HT1080 (cell line): Measurements from ENCODE around the gene B9D2. TPM values are rescaled to one million over a fixed set of nuclear protein-coding genes. Genes with fewer than 3 reads are reported as not detected.
"Not testable (repeated sequence)": the region's sequence is repeated elsewhere in the genome, so short reads cannot be mapped to it uniquely, and the experiment has no call there.

ENCODE experiments used
- DNase-seq: peaks from one replicate; pipeline ENCODE4 v3.0.0-alpha.2; 2015; ENCODE audit warnings: low read depth
- total RNA-seq: library from RNA; depleted of rRNA; stranded (reverse); fragments of >200 nt; shearing (Covaris generic); gene quantifications from 2 replicates; pipeline ENCODE4 v1.2.3, GENCODE V29; 2014

Gene B9D2
- total RNA-seq, 1 experiment from 2014 or later: 6.1 TPM

- no peak for DNase-seq
These were observed 6.8 kb downstream of the B9D2 start for GRCh38 chr19:41356984-41357739.

DNA sequence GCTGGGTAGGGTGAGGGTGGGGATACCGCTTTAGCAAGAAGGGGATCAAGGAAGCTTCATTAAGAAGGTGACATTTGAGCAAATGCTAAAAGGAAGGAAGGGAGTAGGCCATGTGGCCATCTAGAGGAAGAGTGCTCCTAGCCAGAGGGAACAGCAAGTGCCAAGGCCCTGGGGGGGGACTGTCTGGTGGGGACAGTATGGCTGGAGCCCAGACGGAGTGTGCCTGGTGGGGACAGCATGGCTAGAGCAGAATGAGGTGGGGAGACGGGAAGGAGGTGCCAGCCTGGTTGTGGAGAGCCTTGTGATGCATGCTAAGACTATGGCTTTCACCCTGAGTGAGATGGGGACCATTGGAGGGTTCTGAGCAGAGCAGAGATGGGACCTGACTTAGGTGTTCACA lies 8.1 kb downstream of the B9D2 start:
- DNase-seq: no peak

GRCh38 chr19:41355035-41355434 lies 8.9 kb downstream of the B9D2 start:
- DNase-seq: no peak

DNA sequence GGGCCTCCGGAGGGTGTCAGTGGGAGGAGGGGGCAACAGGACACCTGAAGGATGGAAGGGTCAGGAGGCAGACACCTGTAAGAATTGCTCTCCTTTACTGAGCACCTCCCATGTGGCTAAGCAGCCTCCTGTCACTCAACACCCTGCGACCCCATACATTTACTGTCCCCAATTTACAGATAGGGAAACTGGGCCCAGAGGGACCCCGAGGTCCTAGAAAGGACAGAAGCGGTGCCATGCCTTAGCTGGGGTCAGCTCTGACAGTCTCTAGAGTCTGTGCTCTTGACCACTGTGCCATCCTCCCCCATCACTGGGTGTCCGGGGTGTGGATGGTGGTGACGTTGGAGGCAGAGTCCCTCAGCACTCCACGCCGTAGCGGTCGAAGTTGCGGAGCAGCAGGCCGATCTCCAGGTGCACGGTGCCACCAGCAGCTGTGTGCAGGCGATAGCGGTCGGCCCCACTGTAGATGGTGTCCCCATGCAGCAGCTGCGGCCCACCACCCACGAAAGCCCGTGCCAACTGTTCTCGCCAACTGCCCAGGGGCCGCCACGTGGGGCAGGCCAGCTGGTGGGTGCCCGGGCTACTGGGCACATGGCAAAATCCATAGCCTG lies 9.5 kb downstream of the B9D2 start:
- DNase-seq: no peak

GRCh38 chr19:41353466-41354342 lies 10.2 kb downstream of the B9D2 start, which contains the start of gene TGFB1:
Gene TGFB1 (minus strand): TSS chr19:41353922. CDS start chr19:41353044, 878 bp downstream.
- peak; percentile 77 for DNase-seq

DNA sequence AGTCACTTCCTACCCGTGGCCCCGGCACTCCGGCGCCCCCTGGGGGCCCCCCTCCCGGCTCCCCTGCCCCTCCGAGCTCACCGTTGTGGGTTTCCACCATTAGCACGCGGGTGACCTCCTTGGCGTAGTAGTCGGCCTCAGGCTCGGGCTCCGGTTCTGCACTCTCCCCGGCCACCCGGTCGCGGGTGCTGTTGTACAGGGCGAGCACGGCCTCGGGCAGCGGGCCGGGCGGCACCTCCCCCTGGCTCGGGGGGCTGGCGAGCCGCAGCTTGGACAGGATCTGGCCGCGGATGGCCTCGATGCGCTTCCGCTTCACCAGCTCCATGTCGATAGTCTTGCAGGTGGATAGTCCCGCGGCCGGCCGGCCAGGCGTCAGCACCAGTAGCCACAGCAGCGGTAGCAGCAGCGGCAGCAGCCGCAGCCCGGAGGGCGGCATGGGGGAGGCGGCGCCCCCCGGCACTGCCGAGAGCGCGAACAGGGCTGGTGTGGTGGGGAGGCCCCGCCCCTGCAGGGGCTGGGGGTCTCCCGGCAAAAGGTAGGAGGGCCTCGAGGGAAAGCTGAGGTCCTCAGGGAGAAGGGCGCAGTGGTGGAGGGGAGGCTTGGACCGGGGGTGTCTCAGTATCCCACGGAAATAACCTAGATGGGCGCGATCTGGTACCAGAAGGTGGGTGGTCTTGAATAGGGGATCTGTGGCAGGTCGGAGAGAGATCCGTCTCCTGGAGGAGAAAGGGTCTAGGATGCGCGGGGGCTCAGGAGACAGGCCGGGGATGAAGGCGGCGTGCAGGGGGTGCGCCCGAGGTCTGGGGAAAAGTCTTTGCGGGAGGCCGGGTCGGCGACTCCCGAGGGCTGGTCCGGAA lies 11.1 kb downstream of the B9D2 start:
- peak; percentile 54 for DNase-seq

GRCh38 chr19:41352279-41352608 lies 11.7 kb downstream of the B9D2 start:
- DNase-seq: no peak

- peak; percentile 59 for DNase-seq
These were observed 12.4 kb downstream of the B9D2 start for GRCh38 chr19:41351339-41352245.

DNA sequence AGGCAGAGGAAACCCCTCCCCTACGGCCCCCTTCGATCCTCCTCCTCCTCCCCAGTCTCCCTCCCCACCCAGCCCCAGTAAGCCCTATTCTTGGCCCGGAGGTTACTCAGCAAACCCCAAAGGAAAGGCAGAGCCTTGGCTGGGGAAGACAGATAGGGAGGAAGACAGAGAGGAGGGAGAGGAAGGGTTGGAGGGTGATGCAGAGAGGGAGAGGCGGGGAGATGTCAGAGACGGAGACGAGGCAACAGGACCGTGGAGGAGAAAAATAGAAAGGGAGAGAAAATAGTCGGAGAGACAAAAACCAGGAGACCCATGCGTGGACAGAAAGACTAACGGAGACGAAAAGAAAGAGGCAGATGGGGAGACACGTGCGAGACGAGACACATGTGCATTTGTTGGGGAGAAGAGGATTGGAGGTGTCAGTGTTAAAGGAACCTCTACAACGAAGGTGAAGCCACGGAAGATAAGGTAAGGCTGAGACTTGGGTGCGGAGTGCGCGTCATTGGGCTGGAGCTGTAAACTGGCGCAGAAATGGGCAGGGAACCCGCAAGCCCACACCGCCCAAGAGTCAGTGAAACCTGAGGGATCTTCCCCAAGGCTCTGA lies 13.1 kb downstream of the B9D2 start:
- DNase-seq: no peak

DNA sequence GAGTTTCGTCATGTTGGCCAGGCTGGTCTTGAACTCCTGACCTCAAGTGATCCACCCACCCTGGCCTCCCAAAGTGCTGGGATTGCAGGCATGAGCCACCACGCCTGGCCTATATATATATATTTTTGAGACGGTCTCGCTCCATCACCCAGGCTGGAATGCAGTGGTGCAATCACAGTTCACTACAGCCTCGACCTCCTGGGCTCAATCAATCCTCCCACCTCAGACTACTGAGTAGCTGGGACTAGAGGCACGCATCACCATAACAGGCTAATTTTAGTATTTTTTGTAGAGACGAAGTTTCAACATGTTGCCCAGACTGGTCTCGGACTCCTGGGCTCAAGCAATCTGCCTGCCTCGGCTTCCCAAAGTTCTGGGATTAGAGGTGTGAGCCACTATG lies 17.0 kb downstream of the B9D2 start:
- DNase-seq: not testable (repeated sequence)

DNA sequence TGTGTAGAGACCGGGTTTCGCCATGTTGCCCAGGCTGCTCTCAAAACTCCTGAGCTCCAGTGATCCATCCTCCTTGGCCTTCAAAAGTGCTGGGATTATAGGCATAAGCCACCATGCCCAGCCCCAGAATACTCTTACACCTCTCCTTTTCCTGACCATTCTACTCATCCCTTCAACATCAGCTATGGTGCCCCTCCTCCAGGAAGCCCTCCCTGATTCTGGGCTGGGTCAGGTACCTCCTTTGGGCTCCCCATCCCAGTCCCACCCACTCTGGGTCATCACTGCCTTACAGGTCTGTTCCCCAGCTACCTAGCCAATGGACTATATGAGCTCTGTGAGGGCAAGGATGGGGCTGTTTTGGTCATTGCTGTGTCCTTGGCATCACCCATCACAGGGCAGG lies 19.8 kb downstream of the B9D2 start:
- no peak for DNase-seq

DNA sequence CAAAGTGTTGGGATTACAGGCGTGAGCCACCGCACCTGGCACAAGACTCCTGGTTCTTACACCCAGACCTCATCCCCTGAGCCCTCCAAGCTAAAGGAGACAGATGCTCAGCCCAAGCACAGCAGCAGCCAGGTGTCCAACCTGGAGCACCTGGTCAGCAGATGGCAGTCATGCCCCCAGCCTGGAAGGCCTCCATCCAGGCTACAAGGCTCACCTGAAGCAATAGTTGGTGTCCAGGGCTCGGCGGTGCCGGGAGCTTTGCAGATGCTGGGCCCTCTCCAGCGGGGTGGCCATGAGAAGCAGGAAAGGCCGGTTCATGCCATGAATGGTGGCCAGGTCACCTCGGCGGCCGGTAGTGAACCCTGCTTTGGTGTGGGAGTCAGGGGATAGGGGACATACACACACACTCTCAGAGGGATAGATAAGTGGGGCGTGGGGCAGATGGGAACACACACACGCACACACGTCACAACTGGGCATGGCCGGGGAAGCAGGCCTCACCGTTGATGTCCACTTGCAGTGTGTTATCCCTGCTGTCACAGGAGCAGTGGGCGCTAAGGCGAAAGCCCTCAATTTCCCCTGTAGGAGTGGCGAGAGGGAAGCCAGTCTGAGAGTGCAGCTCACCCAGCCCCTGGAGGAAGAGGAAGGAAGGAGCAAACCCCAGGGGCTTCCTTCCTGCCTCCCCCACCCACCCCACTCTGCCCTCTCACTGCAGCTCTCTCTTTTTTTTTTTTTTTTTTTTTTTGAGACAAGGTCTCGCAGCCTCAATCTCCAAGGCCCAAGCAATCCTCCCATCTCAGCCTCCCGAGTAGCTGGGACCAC lies 22.1 kb downstream of the B9D2 start:
- DNase-seq: no peak

GRCh38 chr19:41339936-41340335 lies 24.0 kb downstream of the B9D2 start:
- DNase-seq: peak; percentile 70

DNA sequence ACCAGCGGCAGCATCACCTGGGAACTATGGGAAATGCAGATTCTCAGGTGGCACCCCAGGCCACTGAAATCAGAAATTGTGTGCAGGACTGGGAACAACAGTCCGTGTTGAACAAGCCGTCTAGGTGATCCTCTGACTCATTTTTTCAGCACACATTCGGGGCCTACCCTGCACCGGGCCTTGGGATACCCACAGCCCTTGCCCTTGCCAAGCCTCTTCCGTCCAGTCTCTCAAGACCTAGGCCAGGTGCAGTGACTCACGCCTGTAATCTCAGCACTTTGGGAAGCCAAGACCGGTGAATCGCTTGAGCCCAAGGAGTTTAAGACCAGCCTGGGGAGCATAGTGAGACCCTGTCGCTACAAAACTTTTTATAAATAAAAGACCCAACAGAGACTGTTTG lies 28.5 kb downstream of the B9D2 start:
- no peak for DNase-seq

GRCh38 chr19:41334793-41335192 lies 29.2 kb downstream of the B9D2 start:
- no peak for DNase-seq

- DNase-seq: no peak
These were observed 31.5 kb downstream of the B9D2 start for GRCh38 chr19:41332468-41332867.

DNA sequence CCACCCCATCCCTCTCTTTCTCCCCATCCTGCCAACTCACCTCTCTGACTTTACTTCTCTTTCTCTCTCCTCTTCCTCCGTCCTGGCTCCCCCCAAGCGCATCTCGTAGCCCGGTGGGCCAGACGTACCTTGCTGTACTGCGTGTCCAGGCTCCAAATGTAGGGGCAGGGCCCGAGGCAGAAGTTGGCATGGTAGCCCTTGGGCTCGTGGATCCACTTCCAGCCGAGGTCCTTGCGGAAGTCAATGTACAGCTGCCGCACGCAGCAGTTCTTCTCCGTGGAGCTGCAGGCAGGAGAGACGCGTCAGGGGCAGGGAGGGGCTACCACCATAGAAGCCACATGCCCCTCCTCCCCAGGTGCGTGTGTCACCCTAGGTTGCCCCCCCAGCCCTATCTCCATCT lies 31.9 kb downstream of the B9D2 start:
- DNase-seq: no peak

GRCh38 chr19:41330946-41331678 lies 32.8 kb downstream of the B9D2 start:
- no peak for DNase-seq
